NOMO-1 treated with DMSO at 0.1 percent for 48 hours (cell line): ENCODE measurements around the gene ABCD1.

Experiments
- DNase-seq: peaks from one replicate; lab custom pipeline; 2025; ENCODE audit not compliant: unreplicated experiment; lab: John Stamatoyannopoulos, UW

The ABCD1 gene

GRCh38 chrX:153783378-153784013, 58.8 kb downstream of the ABCD1 start:
- no peak for DNase-seq

- no peak for DNase-seq
These were observed 59.8 kb downstream of the ABCD1 start for GRCh38 chrX:153784325-153784967.

- no peak for DNase-seq
These were observed 62.0 kb downstream of the ABCD1 start for GRCh38 chrX:153786669-153787068.

GRCh38 chrX:153789654-153790053, 65.0 kb downstream of the ABCD1 start:
- DNase-seq, result no peak

- DNase-seq, result no peak
These were observed 66.6 kb downstream of the ABCD1 start for GRCh38 chrX:153791104-153791852.

- no peak for DNase-seq
These were observed 67.7 kb downstream of the ABCD1 start for GRCh38 chrX:153792368-153792767.

GRCh38 chrX:153793291-153793690, 68.6 kb downstream of the ABCD1 start:
- peak; percentile 29 for DNase-seq
